GM03348 (cell line): Measurements from ENCODE around the gene SLC49A4.

Experiments
- DNase-seq: peaks from one replicate; pipeline ENCODE4 v3.0.0; 2012; ENCODE audit warnings: low spot score

SLC49A4 gene

GRCh38 chr3:122858373-122858772 is 63.5 kb downstream of the SLC49A4 start:
- peak; percentile 19 for DNase-seq

GRCh38 chr3:122859021-122859805 is 64.3 kb downstream of the SLC49A4 start:
- DNase-seq, result no peak

GRCh38 chr3:122862381-122862780 is 67.5 kb downstream of the SLC49A4 start:
- DNase-seq, result no peak

DNA sequence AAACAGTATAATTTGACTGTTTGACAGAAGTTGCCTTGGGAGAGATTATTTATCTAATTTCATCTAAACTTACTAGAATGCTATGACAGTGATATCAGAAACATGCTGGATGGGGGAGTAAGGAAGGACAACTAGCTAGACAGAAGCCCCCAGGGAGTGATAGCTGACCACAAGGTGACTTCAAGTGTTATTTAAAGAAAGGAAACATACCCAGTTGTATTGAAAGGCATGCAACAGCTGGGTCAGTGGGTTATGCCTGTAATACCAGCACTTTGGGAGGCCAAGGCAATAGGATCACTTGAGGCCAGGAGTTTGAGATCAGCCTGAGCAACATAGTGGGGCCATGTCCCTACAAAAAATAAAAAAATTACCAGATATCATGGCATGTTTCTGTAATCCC is 69.6 kb downstream of the SLC49A4 start:
- no peak for DNase-seq

DNA sequence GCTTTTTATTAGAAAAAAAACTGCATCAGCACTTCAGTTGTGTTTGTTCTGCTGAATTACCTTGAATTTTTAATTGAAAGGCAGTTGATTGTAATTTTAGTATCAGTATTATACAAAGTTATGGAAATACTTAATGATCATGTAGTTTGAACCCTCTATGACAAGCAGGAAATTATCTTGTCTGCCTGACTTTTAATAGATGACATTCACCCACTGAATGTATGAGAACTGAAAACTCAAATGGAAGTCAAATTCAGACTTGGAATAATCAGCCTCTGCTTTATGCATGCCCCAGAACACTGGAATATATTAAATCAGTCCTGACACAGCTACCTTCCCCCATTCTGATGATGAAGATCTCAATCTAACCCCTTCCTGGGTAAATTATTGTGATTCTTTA is 73.5 kb downstream of the SLC49A4 start:
- DNase-seq, result no peak

GRCh38 chr3:122873741-122874515 is 79.1 kb downstream of the SLC49A4 start:
- no peak for DNase-seq

- no peak for DNase-seq
Measured at GRCh38 chr3:122875547-122876127, 80.8 kb downstream of the SLC49A4 start.

GRCh38 chr3:122880173-122880572 is 85.3 kb downstream of the SLC49A4 start:
- DNase-seq, result no peak

GRCh38 chr3:122880624-122881023 is 85.8 kb downstream of the SLC49A4 start:
- no peak for DNase-seq

DNA sequence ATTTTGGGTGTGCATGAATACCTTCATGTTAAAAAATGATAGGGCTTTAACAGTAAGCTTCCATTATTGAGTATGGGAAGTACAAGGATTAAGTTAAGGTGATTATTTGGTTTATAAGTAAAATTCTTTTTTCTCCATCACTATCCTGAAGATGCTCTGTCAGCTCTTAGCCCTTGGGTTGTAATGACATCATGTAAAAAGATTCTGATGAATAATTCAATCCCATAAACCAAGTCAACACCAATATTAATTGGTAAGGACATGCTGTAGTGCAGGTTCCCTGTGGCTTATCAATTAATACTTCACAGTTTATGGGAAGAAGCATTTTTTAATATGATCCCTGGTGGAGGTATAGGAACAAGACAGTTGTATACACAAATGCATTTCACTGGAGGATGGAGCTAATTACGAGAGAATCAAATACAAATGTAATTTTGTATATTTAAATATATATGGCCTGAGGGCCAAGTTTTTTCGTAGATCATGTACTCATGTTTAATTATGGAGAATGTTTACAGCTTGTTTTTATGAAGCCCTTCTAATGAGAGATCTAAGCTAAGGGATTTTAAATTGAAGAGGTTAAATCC is 87.6 kb downstream of the SLC49A4 start:
- DNase-seq, result no peak

GRCh38 chr3:122886251-122886650 is 91.4 kb downstream of the SLC49A4 start:
- no peak for DNase-seq

DNA sequence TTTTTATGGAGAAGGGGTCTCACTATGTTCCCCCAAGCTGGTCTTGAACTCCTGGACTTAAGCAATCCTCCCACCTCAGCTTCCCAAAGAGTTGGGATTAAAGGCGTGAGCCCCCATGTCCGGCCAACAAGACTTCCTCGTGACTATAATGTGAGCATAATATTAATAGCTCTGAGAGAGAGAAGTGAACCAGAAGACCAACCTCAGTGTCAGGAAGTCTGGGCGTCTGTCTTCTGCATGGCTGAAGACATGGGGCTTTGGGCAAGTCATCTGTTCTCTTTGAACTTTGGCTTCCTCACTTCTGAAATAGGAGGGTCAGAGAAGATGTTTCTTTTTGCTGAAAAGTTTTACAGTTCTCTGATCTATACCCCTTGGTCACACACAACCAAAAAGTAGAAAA is 92.1 kb downstream of the SLC49A4 start:
- DNase-seq, result no peak

DNA sequence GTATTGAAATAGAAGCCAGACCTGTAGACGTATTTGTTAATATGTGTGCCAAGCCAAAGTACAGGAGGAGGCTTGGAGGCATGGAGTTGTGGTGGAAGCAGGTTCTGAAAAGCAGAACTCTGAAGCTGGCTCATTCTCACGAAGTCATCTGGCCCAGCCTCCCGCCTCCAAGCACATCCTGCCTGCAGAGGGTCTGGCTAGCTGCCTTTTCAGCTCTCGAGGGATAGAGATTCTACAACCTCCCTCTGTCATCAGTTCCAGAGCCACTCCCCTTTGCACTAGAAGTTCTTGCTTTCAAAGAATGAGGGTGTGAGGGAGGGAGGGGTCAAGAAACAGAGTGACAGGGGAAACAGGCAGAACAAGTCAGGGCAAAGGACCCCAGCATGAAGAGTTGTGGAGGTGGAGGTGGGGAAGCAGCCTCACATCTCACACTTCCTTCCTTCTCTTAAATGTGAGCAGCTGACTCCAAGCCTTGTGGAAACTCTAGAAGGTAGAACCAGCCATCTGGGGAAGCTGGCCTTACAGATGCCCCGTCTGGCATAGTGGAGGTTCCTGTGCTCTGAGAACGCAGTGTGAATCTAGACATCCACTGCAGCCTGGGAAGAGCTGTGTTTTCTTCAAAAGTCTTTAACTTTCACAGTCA is 95.3 kb downstream of the SLC49A4 start:
- peak; percentile 81 for DNase-seq

DNA sequence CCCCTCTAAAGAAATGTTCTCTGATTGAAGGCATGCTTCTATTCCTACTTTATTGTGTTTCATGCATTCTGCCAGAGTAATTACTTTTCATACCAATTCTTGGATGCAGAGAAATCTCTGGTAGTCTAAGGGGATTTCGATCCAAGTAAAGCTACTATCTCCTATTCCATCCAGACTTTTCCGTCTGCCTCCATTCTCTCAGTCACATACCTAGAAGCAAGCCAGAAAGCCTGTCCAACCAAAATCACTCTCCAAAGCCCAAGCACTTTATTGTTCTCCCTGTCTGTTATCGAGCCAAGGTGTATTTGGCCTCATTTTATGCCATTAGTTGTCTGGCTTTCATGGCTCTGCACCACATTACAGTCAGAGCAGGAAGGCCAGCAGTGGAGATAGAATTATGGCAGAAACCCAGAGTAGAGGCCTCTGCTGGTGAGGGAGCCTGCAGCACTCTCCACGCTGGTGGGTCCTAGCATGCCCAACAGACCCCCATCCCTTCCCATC is 95.9 kb downstream of the SLC49A4 start:
- DNase-seq, result no peak

GRCh38 chr3:122892118-122892960 is 97.5 kb downstream of the SLC49A4 start:
- no peak for DNase-seq

DNA sequence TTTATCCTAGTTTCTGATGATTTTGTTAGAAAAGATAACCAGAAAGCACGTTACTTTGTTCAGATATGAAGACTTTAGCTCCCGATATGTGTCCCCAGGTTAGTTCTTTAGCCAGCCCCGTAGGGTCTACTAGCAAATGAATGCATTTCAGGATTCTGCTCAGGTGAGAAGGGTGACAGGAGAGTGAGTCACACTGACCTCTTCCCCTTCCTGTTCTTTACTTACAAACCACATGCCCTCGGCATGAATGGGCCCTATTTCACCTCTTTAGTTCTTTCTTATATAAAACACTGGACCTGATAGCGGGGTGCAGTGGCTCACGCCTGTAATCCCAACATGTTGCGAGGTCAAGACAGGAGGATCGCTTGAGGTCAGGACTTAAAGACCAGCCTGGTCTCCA is 98.4 kb downstream of the SLC49A4 start:
- no peak for DNase-seq

DNA sequence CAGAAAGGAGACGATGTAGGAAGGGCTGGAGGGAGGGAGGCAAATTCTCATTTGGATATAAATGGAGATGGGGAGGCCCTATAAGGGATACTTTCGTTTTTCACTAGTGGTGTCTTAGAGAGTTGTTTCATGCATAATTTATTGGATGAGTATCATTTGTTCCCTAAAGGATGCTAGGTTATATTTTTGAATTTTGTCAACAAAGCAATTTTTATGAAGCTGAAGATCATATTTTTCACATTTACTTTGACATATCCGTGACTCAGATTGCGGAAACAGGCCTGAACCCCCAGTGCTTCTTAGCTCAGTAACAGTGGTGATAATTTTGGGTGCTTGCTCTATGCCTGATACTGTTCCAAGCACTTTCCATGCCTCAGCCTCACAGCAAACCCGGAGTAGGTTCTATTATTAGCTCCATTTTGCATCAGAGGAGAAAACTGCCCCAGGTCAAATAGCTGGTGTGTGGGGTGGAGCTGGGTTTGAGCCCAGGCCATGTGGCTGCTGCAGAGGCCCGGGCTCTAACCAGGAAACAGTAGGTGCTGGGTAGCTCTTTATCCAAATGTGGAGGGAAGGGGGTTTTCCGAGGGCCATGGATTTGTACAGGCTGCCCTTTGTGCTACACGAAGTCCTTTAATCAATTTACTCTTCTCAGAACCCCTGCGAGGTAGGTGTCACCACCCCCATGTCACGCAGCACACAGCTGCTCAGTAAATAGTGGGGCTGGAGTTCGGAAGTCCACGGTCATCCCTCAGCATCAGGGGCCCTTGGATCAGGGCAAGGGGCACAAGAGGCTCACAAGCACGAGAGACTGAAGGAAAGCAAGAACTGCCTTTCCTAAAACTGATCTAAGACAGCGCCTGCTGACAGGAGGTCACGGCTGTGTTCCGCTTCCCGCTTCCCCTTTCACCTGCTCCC is 99.1 kb downstream of the SLC49A4 start:
- DNase-seq, result no peak

- no peak for DNase-seq
Measured at GRCh38 chr3:122898298-122898697, 103.4 kb downstream of the SLC49A4 start.

- no peak for DNase-seq
Measured at GRCh38 chr3:122902326-122902725, 107.5 kb downstream of the SLC49A4 start.

DNA sequence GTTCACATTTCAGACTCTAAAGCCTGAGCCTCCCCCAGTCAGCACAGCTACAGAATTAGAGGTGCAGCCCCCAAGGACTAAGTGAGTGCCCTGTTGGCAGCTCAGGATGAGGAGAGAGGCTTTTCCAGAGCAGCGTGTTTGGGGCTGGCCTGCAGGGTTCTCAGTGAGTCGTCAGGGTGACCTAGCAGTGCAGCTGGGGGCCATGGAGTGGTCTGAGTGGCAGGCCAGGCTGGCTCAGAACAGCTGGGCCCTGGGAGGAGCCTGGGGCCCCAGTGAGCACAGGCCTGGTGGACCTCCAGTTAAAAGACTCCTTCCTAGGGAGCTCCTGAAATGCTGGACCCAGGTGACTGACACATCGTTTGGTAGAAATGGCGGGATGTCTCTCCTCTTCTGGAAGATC is 108.3 kb downstream of the SLC49A4 start:
- no peak for DNase-seq
